ENCODE results near the gene FBXO42. TPM values are rescaled to one million over a fixed set of nuclear protein-coding genes. Genes with fewer than 3 reads are reported as not detected.

The FBXO42 gene
- total RNA-seq, 6 experiments from 2014 or later, result 7.9 to 14.1 (median 10.2) TPM

- no peaks in the 10 kb centered on the region for H3K9me3 ChIP-seq
- no peaks in the 10 kb centered on the region for H3K36me3 ChIP-seq
- 38% methylated on average over 14 of the region's 14 CpGs for WGBS (ENCODE audit: insufficient coverage, low coverage, low lambda C conversion rate, missing lambda C conversion rate)
- H3K27ac ChIP-seq, result peak overlapping the region in 2 of 3 donors; percentile 5 to 26
- no peak for TF ChIP-seq POLR2A (IDR thresholded peaks at IDR 0.05)
- TF ChIP-seq CTCF (IDR thresholded peaks at IDR 0.05), result no peak
- H3K4me1 ChIP-seq, result peaks cover 0 to 23% (median 5%) of the 10 kb centered on the region in 4 donors
- no peak for DNase-seq
- H3K27me3 ChIP-seq, result no peaks in the 10 kb centered on the region
- peak overlapping the region; percentile 10 to 30 (median 25) for H3K4me3 ChIP-seq
- intact Hi-C loops (cut with DNase I), result no loop called here
- peak; percentile 54 to 69 (median 62) for ATAC-seq
Measured at GRCh38 chr1:16387201-16388188, 35.2 kb upstream of the FBXO42 start.

GRCh38 chr1:16386454-16387113 lies 34.3 kb upstream of the FBXO42 start:
- no peak for DNase-seq
- ATAC-seq, result peak; percentile 20 to 68 (median 66)
- WGBS (ENCODE audit: insufficient coverage, low coverage, low lambda C conversion rate, missing lambda C conversion rate), result 13% methylated on average over 2 of the region's 5 CpGs
- Histone ChIP-seq H3K27ac (peak overlapping the region in 1 of 3 donors; percentile 26), H3K36me3 (no peaks in the 10 kb centered on the region), H3K9me3 (no peaks in the 10 kb centered on the region), H3K27me3 (no peaks in the 10 kb centered on the region), H3K4me1 (peaks cover 0 to 23% (median 2%) of the 10 kb centered on the region in 4 donors), H3K4me3 (peak overlapping the region in 1 of 3 donors; percentile 25)
- TF ChIP-seq POLR2A (IDR thresholded peaks at IDR 0.05), result no peak
- no peak for TF ChIP-seq CTCF (IDR thresholded peaks at IDR 0.05)
- intact Hi-C loops (cut with DNase I), result no loop called here

- intact Hi-C loops (cut with DNase I), result no loop called here
- WGBS (ENCODE audit: insufficient coverage, low coverage, low lambda C conversion rate, missing lambda C conversion rate), result 86% methylated on average over 5 of the region's 9 CpGs
- Histone ChIP-seq H3K36me3 (no peaks in the 10 kb centered on the region), H3K4me1 (peaks cover 0 to 23% (median 0%) of the 10 kb centered on the region in 4 donors), H3K9me3 (no peaks in the 10 kb centered on the region), H3K4me3 (no peak overlapping the region), H3K27ac (no peak overlapping the region), H3K27me3 (no peaks in the 10 kb centered on the region)
- DNase-seq (no peak), ATAC-seq (no peak)
- TF ChIP-seq CTCF (IDR thresholded peaks at IDR 0.05) (no peak), POLR2A (IDR thresholded peaks at IDR 0.05) (no peak)
Measured at GRCh38 chr1:16385659-16386453, 33.6 kb upstream of the FBXO42 start.

- intact Hi-C loops (cut with DNase I), result no loop called here
- H3K27me3 ChIP-seq, result no peaks in the 10 kb centered on the region
- H3K27ac ChIP-seq, result no peak overlapping the region
- ATAC-seq, result no peak
- no peak for DNase-seq
- no peaks in the 10 kb centered on the region for H3K36me3 ChIP-seq
- H3K4me1 ChIP-seq, result peaks cover 0 to 23% (median 0%) of the 10 kb centered on the region in 4 donors
- TF ChIP-seq CTCF (IDR thresholded peaks at IDR 0.05), result no peak
- TF ChIP-seq POLR2A (IDR thresholded peaks at IDR 0.05), result no peak
- 92% methylated on average over 5 of the region's 5 CpGs for WGBS (ENCODE audit: insufficient coverage, low coverage, low lambda C conversion rate, missing lambda C conversion rate)
- no peaks in the 10 kb centered on the region for H3K9me3 ChIP-seq
- no peak overlapping the region for H3K4me3 ChIP-seq
Measured at GRCh38 chr1:16383888-16384287, 31.6 kb upstream of the FBXO42 start.

All from right lobe of liver (tissue), 6 donors.